DMS53 treated with DMSO at 0.1 percent for 48 hours (cell line): Measurements from ENCODE around the gene TNFAIP8.

ENCODE experiments used
- DNase-seq: peaks from one replicate; lab custom pipeline; 2025; ENCODE audit not compliant: unreplicated experiment; lab: John Stamatoyannopoulos, UW

The TNFAIP8 gene

GRCh38 chr5:119345861-119346260 is 10.0 kb upstream of the TNFAIP8 start:
- DNase-seq: no peak

- no peak for DNase-seq
Measured at GRCh38 chr5:119346394-119346793, 9.4 kb upstream of the TNFAIP8 start.

GRCh38 chr5:119347574-119347973 is 8.2 kb upstream of the TNFAIP8 start:
- DNase-seq: no peak

- no peak for DNase-seq
Measured at GRCh38 chr5:119347991-119348390, 7.8 kb upstream of the TNFAIP8 start.

GRCh38 chr5:119353213-119353612 is 2.6 kb upstream of the TNFAIP8 start:
- DNase-seq: no peak

GRCh38 chr5:119353686-119354366 is 2.0 kb upstream of the TNFAIP8 start:
- no peak for DNase-seq

- DNase-seq: no peak
Measured at GRCh38 chr5:119354537-119355243, 1.1 kb upstream of the TNFAIP8 start.

- no peak for DNase-seq
Measured at GRCh38 chr5:119355244-119355638, 578 bp upstream of the TNFAIP8 start.

- DNase-seq: no peak
Measured at GRCh38 chr5:119356612-119357188, 881 bp downstream of the TNFAIP8 start.

GRCh38 chr5:119357270-119357669 is 1.5 kb downstream of the TNFAIP8 start:
- DNase-seq: no peak

- DNase-seq: no peak
Measured at GRCh38 chr5:119357808-119358529, 2.1 kb downstream of the TNFAIP8 start.

- no peak for DNase-seq
Measured at GRCh38 chr5:119358530-119358900, 2.7 kb downstream of the TNFAIP8 start.

- DNase-seq: no peak
Measured at GRCh38 chr5:119358901-119359603, 3.2 kb downstream of the TNFAIP8 start.

GRCh38 chr5:119359737-119360413 is 4.1 kb downstream of the TNFAIP8 start:
- no peak for DNase-seq

- no peak for DNase-seq
Measured at GRCh38 chr5:119360905-119361593, 5.2 kb downstream of the TNFAIP8 start.

- no peak for DNase-seq
Measured at GRCh38 chr5:119361594-119362125, 5.8 kb downstream of the TNFAIP8 start.

GRCh38 chr5:119362714-119363113 is 6.9 kb downstream of the TNFAIP8 start:
- no peak for DNase-seq

GRCh38 chr5:119363271-119363670 is 7.5 kb downstream of the TNFAIP8 start:
- no peak for DNase-seq

- no peak for DNase-seq
Measured at GRCh38 chr5:119363936-119364335, 8.1 kb downstream of the TNFAIP8 start.
